WI38 (cell line): ENCODE data around the gene CPEB1.

Experiments
- H3K4me3 ChIP-seq: 2 replicates; pipeline ENCODE4 v1.5.1; 2011; ENCODE audit warnings: low read depth, mild to moderate bottlenecking, control low read depth, low read length
- CTCF ChIP-seq: IDR thresholded peaks from 2 replicates; pipeline ENCODE4 v1.5.1; 2012; ENCODE audit warnings: low read depth, mild to moderate bottlenecking, control low read depth, low read length

CPEB1 gene

GRCh38 chr15:82647045-82647834, at the start of gene CPEB1:
CPEB1 (minus strand) TSS chr15:82647363; CDS start chr15:82628459, 18,904 bp downstream.
- 0 out of 2 replicates have a peak, but pooled peaks have one; percentile 5 for TF ChIP-seq CTCF
- peak within 1 kb of the TSS; percentile 51 for H3K4me3 ChIP-seq

- no peak for TF ChIP-seq CTCF
These were observed 45.0 kb upstream of the CPEB1 start for GRCh38 chr15:82692171-82692570.

GRCh38 chr15:82689147-82689546, 42.0 kb upstream of the CPEB1 start:
- no peak for TF ChIP-seq CTCF
- no peak overlapping the region for H3K4me3 ChIP-seq

More at GRCh38 chr15:82692171-82692570, 45.0 kb upstream of the CPEB1 start:
- no peak overlapping the region for H3K4me3 ChIP-seq

GRCh38 chr15:82688691-82689090, 41.5 kb upstream of the CPEB1 start:
- no peak for TF ChIP-seq CTCF
- no peak overlapping the region for H3K4me3 ChIP-seq

- TF ChIP-seq CTCF, result no peak
- H3K4me3 ChIP-seq, result no peak overlapping the region
These were observed 34.2 kb upstream of the CPEB1 start for GRCh38 chr15:82681371-82681770.

GRCh38 chr15:82680200-82681102, 33.3 kb upstream of the CPEB1 start:
- no peak for TF ChIP-seq CTCF
- H3K4me3 ChIP-seq, result no peak overlapping the region
